ENCODE data around the gene LCP2.

GRCh38 chr5:170305646-170306025 lies 8.1 kb upstream of the LCP2 start:
- TF ChIP-seq, protein P1, sequence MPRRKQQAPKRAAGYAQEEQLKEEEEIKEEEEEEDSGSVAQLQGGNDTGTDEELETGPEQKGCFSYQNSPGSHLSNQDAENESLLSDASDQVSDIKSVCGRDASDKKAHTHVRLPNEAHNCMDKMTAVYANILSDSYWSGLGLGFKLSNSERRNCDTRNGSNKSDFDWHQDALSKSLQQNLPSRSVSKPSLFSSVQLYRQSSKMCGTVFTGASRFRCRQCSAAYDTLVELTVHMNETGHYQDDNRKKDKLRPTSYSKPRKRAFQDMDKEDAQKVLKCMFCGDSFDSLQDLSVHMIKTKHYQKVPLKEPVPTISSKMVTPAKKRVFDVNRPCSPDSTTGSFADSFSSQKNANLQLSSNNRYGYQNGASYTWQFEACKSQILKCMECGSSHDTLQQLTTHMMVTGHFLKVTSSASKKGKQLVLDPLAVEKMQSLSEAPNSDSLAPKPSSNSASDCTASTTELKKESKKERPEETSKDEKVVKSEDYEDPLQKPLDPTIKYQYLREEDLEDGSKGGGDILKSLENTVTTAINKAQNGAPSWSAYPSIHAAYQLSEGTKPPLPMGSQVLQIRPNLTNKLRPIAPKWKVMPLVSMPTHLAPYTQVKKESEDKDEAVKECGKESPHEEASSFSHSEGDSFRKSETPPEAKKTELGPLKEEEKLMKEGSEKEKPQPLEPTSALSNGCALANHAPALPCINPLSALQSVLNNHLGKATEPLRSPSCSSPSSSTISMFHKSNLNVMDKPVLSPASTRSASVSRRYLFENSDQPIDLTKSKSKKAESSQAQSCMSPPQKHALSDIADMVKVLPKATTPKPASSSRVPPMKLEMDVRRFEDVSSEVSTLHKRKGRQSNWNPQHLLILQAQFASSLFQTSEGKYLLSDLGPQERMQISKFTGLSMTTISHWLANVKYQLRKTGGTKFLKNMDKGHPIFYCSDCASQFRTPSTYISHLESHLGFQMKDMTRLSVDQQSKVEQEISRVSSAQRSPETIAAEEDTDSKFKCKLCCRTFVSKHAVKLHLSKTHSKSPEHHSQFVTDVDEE (CRISPR knock-in tag; IDR thresholded peaks at IDR 0.05) = no peak
- TF ChIP-seq OSR1 (CRISPR knock-in tag; IDR thresholded peaks at IDR 0.05) (no peak), ZNF70 (CRISPR knock-in tag; IDR thresholded peaks at IDR 0.05) (no peak), POU6F1 (CRISPR knock-in tag; IDR thresholded peaks at IDR 0.05; ENCODE audit: borderline replicate concordance, low read depth) (no peak), ZNF8 (CRISPR knock-in tag; IDR thresholded peaks at IDR 0.05) (no peak), ARNTL (CRISPR knock-in tag; IDR thresholded peaks at IDR 0.05; ENCODE audit: borderline replicate concordance, low read depth) (no peak)
- TF ChIP-seq, protein P2, sequence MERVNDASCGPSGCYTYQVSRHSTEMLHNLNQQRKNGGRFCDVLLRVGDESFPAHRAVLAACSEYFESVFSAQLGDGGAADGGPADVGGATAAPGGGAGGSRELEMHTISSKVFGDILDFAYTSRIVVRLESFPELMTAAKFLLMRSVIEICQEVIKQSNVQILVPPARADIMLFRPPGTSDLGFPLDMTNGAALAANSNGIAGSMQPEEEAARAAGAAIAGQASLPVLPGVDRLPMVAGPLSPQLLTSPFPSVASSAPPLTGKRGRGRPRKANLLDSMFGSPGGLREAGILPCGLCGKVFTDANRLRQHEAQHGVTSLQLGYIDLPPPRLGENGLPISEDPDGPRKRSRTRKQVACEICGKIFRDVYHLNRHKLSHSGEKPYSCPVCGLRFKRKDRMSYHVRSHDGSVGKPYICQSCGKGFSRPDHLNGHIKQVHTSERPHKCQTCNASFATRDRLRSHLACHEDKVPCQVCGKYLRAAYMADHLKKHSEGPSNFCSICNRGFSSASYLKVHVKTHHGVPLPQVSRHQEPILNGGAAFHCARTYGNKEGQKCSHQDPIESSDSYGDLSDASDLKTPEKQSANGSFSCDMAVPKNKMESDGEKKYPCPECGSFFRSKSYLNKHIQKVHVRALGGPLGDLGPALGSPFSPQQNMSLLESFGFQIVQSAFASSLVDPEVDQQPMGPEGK (CRISPR knock-in tag; IDR thresholded peaks at IDR 0.05; ENCODE audit: borderline replicate concordance) = no peak

Measured in SK-N-SH treated with all-trans-retinoic acid at 6 μM for 48 hours (cell line).